Body of pancreas (tissue), 4 donors: Measurements from ENCODE around the gene IVD. TPM values are rescaled to one million over a fixed set of nuclear protein-coding genes. Genes with fewer than 3 reads are reported as not detected.

Experiments
- ATAC-seq: fragments of 150-250 bp; one replicate; pipeline ENCODE4 v1.9.1; 2016
- DNase-seq, 4 donors: peaks; one replicate each; pipeline ENCODE4 v3.0.0-alpha.2; 2019
- H3K27ac ChIP-seq, 4 donors: fragments of 200-600 bp; sonication (generic); 1 replicate in 3 of 4; 2 replicates in 1 of 4; pipeline versions ENCODE4 v1.5.1 to v1.6.1; 2016 to 2019; ENCODE audit warnings: mild to moderate bottlenecking in 1 of 4, mixed read lengths in 1 of 4, moderate library complexity in 1 of 4
- H3K27me3 ChIP-seq, 2 donors: fragments of 200-600 bp; sonication (generic); one replicate each; pipeline ENCODE4 v1.6.0; 2016; ENCODE audit warnings: mild to moderate bottlenecking in 1 of 2
- H3K36me3 ChIP-seq, 2 donors: fragments of 200-600 bp; sonication (generic); replicated peaks in 1 of 2; 2 replicates each; pipeline ENCODE4 v1.5.1; 2016; ENCODE audit warnings: low read depth in 2 of 2; ENCODE audit not compliant: insufficient read depth in 1 of 2
- H3K4me1 ChIP-seq: fragments of 200-600 bp; sonication (generic); one replicate; pipeline ENCODE4 v1.6.0; 2016
- H3K4me3 ChIP-seq, 2 donors: fragments of 200-600 bp; sonication (generic); 1 replicate in 1 of 2; 2 replicates in 1 of 2; pipeline ENCODE4 v1.5.1; 2016 to 2019
- H3K9me3 ChIP-seq, 3 donors: fragments of 200-600 bp; sonication (generic); 1 replicate in 2 of 3; 2 replicates in 1 of 3; pipeline ENCODE4 v1.5.1; 2016
- CTCF ChIP-seq, 7 experiments: fragments of 450-650 bp in 4 of 7; fragments of 200-600 bp in 3 of 7; sonication (generic) in 3 of 7; IDR thresholded peaks; one replicate each; pipeline ENCODE4 v1.5.1; 2016 to 2019; ENCODE audit warnings: antibody characterized with exemption in 7 of 7
- POLR2A ChIP-seq, 3 donors: fragments of 450-650 bp; IDR thresholded peaks; one replicate each; pipeline ENCODE4 v1.6.1; 2016; ENCODE audit warnings: antibody characterized with exemption in 3 of 3, mild to moderate bottlenecking in 2 of 3
- WGBS, 2 donors: methylation state at CpG; one replicate each; pipeline ENCODE4 v1.1.5; 2017; 5-methylcytosine and 5-hydroxymethylcytosine counted together
- intact Hi-C: fragments of 100-400 bp; cut with DNase I; formaldehyde crosslinking; loops from one replicate; pipeline ENCODE4 v1.15.1; 2023
- total RNA-seq, 2 donors: library from RNA; depleted of rRNA; stranded (reverse); fragments of >200 nt; gene quantifications; one replicate each; pipeline ENCODE4 v1.1.0, GENCODE V29; 2016

The IVD gene
- total RNA-seq, 2 donors from 2014 or later = 30.3 to 34.0 TPM

GRCh38 chr15:40448354-40448753 is 42.8 kb downstream of the IVD start:
- H3K4me1 ChIP-seq = peaks cover 54% of the 10 kb centered on the region
- no peak for TF ChIP-seq POLR2A (IDR thresholded peaks at IDR 0.05)
- TF ChIP-seq CTCF (IDR thresholded peaks at IDR 0.05) = no peak
- no peak overlapping the region for H3K27ac ChIP-seq
- no peaks in the 10 kb centered on the region for H3K36me3 ChIP-seq
- ATAC-seq = no peak
- H3K4me3 ChIP-seq = no peak overlapping the region
- intact Hi-C loops = no loop called here
- DNase-seq = no peak
- H3K9me3 ChIP-seq = no peaks in the 10 kb centered on the region
- no peaks in the 10 kb centered on the region for H3K27me3 ChIP-seq
- WGBS, 2 donors = 95 to 96% methylated on average over 4 of the region's 4 CpGs

GRCh38 chr15:40449275-40449674 is 43.7 kb downstream of the IVD start:
- no peaks in the 10 kb centered on the region for H3K9me3 ChIP-seq
- intact Hi-C loops = no loop called here
- H3K27me3 ChIP-seq = no peaks in the 10 kb centered on the region
- TF ChIP-seq POLR2A (IDR thresholded peaks at IDR 0.05) (no peak), CTCF (IDR thresholded peaks at IDR 0.05) (no peak)
- DNase-seq = no peak
- H3K27ac ChIP-seq = no peak overlapping the region
- no peaks in the 10 kb centered on the region for H3K36me3 ChIP-seq
- no peak for ATAC-seq
- H3K4me3 ChIP-seq = no peak overlapping the region
- peaks cover 48% of the 10 kb centered on the region for H3K4me1 ChIP-seq

GRCh38 chr15:40450047-40450446 is 44.5 kb downstream of the IVD start:
- TF ChIP-seq POLR2A (IDR thresholded peaks at IDR 0.05) (no peak), CTCF (IDR thresholded peaks at IDR 0.05) (no peak)
- WGBS, 2 donors = 63 to 80% methylated on average over 2 of the region's 2 CpGs

GRCh38 chr15:40451527-40452158 is 46.0 kb downstream of the IVD start:
- Histone ChIP-seq H3K4me1 (peaks cover 53% of the 10 kb centered on the region), H3K27me3 (no peaks in the 10 kb centered on the region), H3K9me3 (no peaks in the 10 kb centered on the region), H3K27ac (no peak overlapping the region), H3K4me3 (no peak overlapping the region), H3K36me3 (no peaks in the 10 kb centered on the region)
- no peak for TF ChIP-seq POLR2A (IDR thresholded peaks at IDR 0.05)
- no peak for TF ChIP-seq CTCF (IDR thresholded peaks at IDR 0.05)
- ATAC-seq = no peak
- 36 to 41% methylated on average over 3 of the region's 3 CpGs for WGBS, 2 donors
- DNase-seq = no peak
- intact Hi-C loops = no loop called here

More at GRCh38 chr15:40450047-40450446, 44.5 kb downstream of the IVD start:
- ATAC-seq (no peak), DNase-seq (no peak)
- Histone ChIP-seq H3K27ac (no peak overlapping the region), H3K4me3 (no peak overlapping the region), H3K36me3 (no peaks in the 10 kb centered on the region), H3K9me3 (no peaks in the 10 kb centered on the region), H3K4me1 (peaks cover 47% of the 10 kb centered on the region), H3K27me3 (no peaks in the 10 kb centered on the region)
- intact Hi-C loops = no loop called here
